HCT116 (cell line): Measurements from ENCODE around the gene DENND1C. TPM values are rescaled to one million over a fixed set of nuclear protein-coding genes. Genes with fewer than 3 reads are reported as not detected.

Source experiments
- ATAC-seq: fragments of 200-7000 bp; cut with Tn5 transposase; 2 replicates; pipeline ENCODE4 v1.9.1; 2020; ENCODE audit warnings: mild to moderate bottlenecking, moderate library complexity
- BruUV-seq: library from RNA; stranded (reverse); fragments of 400-500 nt; replicated peaks from 2 replicates; lab custom pipeline; 2021; lab: Mats Ljungman, UMichigan
- CTCF ChIA-PET: fragments of 300-600 bp; sonication (Branson Sonifier 250); formaldehyde crosslinking; loops from one replicate; lab custom pipeline; 2021; ENCODE audit warnings: antibody characterized with exemption; lab: Charles Lee
- POLR2A ChIA-PET: fragments of 300-600, 350-600 bp; sonication (Branson Sonifier 250); formaldehyde crosslinking; loops from one replicate; lab custom pipeline; 2021; ENCODE audit warnings: antibody characterized with exemption; lab: Charles Lee
- RAD21 ChIA-PET, 2 experiments: fragments of 300-600 bp; sonication (Branson Sonifier 250); formaldehyde crosslinking; loops; one replicate each; lab custom pipeline; 2023; ENCODE audit warnings: low total read pairs in 2 of 2; ENCODE audit not compliant: uncharacterized antibody in 2 of 2, unreplicated experiment in 2 of 2, low non-redundant PET in 1 of 2; lab: Charles Lee
- DNase-seq: peaks from one replicate; pipeline ENCODE4 v3.0.0-alpha.2; 2010; ENCODE audit warnings: low read depth, low spot score
- H2AFZ ChIP-seq: fragments of 200-600 bp; shearing (Covaris generic), sonication (generic); 2 replicates; pipeline ENCODE4 v1.6.1; 2017; ENCODE audit warnings: low read depth, mixed run types, mixed read lengths, antibody characterized with exemption, low read length; ENCODE audit not compliant: poor library complexity, severe bottlenecking
- H3K27ac ChIP-seq: 2 replicates; pipeline ENCODE4 v1.5.1; 2012; ENCODE audit warnings: low read depth, low read length
- H3K27me3 ChIP-seq: fragments of 200-600 bp; sonication (generic); 2 replicates; pipeline ENCODE4 v1.6.1; 2016; ENCODE audit warnings: mixed run types, low read length, mixed read lengths; ENCODE audit not compliant: insufficient read depth
- H3K36me3 ChIP-seq, 2 experiments: fragments of 200-500 bp in 1 of 2; fragments of 200-600 bp in 1 of 2; sonication (Bioruptor generic) in 1 of 2; sonication (generic) in 1 of 2; 2 replicates each; pipeline versions ENCODE4 v1.5.1 to v1.6.1; 2014 to 2016; ENCODE audit warnings: low read length in 2 of 2, inconsistent platforms in 1 of 2, mixed read lengths in 1 of 2, mixed run types in 1 of 2; ENCODE audit not compliant: insufficient read depth in 2 of 2, control insufficient read depth in 1 of 2
- H3K4me1 ChIP-seq, 2 experiments: fragments of 200-600 bp in 1 of 2; sonication (generic) in 1 of 2; 2 replicates each; pipeline versions ENCODE4 v1.5.1 to v1.6.1; 2012 to 2017; ENCODE audit warnings: low read length in 2 of 2, inconsistent platforms in 1 of 2, mild to moderate bottlenecking in 1 of 2, mixed read lengths in 1 of 2, mixed run types in 1 of 2, moderate library complexity in 1 of 2; ENCODE audit not compliant: insufficient read depth in 2 of 2, control insufficient read depth in 1 of 2
- H3K4me2 ChIP-seq: fragments of 200-600 bp; sonication (generic); 2 replicates; pipeline ENCODE4 v1.6.1; 2017; ENCODE audit warnings: mixed run types, low read length, mixed read lengths
- H3K4me3 ChIP-seq, 2 experiments: fragments of 200-600 bp in 1 of 2; sonication (generic) in 1 of 2; replicated peaks in 1 of 2; 2 replicates each; pipeline ENCODE4 v1.5.1; 2011 to 2016; ENCODE audit warnings: low read length in 2 of 2, control low read depth in 1 of 2, low read depth in 1 of 2, mild to moderate bottlenecking in 1 of 2, mixed read lengths in 1 of 2, mixed run types in 1 of 2
- H3K79me2 ChIP-seq: fragments of 200-600 bp; sonication (generic); 2 replicates; pipeline ENCODE4 v1.6.1; 2017; ENCODE audit warnings: mild to moderate bottlenecking, mixed run types, low read length, moderate library complexity, mixed read lengths; ENCODE audit not compliant: insufficient read depth
- H3K9ac ChIP-seq: fragments of 200-600 bp; sonication (generic); 2 replicates; pipeline ENCODE4 v1.6.1; 2016; ENCODE audit warnings: low read length, mixed read lengths
- H3K9me2 ChIP-seq: fragments of 200-600 bp; sonication (generic), shearing (Covaris generic); 2 replicates; pipeline ENCODE4 v1.6.1; 2017; ENCODE audit warnings: mixed run types, mild to moderate bottlenecking, moderate library complexity; ENCODE audit not compliant: insufficient read depth
- H3K9me3 ChIP-seq, 2 experiments: fragments of 200-500 bp in 1 of 2; fragments of 200-600 bp in 1 of 2; sonication (Bioruptor generic) in 1 of 2; sonication (generic) in 1 of 2; 2 replicates each; pipeline ENCODE4 v1.6.1; 2014 to 2017; ENCODE audit warnings: low read length in 2 of 2, mixed read lengths in 2 of 2, inconsistent platforms in 1 of 2, low read depth in 1 of 2, mild to moderate bottlenecking in 1 of 2, mixed run types in 1 of 2, moderate library complexity in 1 of 2; ENCODE audit not compliant: control insufficient read depth in 1 of 2, insufficient read depth in 1 of 2
- H4K20me1 ChIP-seq: fragments of 200-600 bp; sonication (generic), shearing (Covaris generic); 2 replicates; pipeline ENCODE4 v1.6.1; 2017; ENCODE audit warnings: mixed run types, mild to moderate bottlenecking, moderate library complexity; ENCODE audit not compliant: insufficient read depth
- CBX3 ChIP-seq: IDR thresholded peaks from 2 replicates; pipeline ENCODE4 v1.6.1; 2012; ENCODE audit warnings: low read depth
- CTCF ChIP-seq, 3 experiments: fragments of 200-600 bp in 1 of 3; sonication (generic) in 1 of 3; IDR thresholded peaks in 2 of 3; conservative IDR thresholded peaks in 1 of 3; 2 replicates each; pipeline ENCODE4 v1.5.1; 2012 to 2017; ENCODE audit warnings: low read depth in 2 of 3, low read length in 2 of 3, antibody characterized with exemption in 1 of 3, borderline replicate concordance in 1 of 3, control low read depth in 1 of 3, mild to moderate bottlenecking in 1 of 3, mixed read lengths in 1 of 3, mixed run types in 1 of 3, moderate library complexity in 1 of 3; ENCODE audit not compliant: insufficient read depth in 1 of 3
- EGR1 ChIP-seq: IDR thresholded peaks from 2 replicates; pipeline ENCODE4 v1.6.1; 2012; ENCODE audit warnings: low read depth
- EZH2 ChIP-seq: fragments of 200-600 bp; sonication (generic); IDR thresholded peaks from 2 replicates; pipeline ENCODE4 v1.6.1; 2017; ENCODE audit warnings: antibody characterized with exemption, mixed run types
- FOSL1 ChIP-seq: IDR thresholded peaks from 2 replicates; pipeline ENCODE4 v1.6.1; 2012; ENCODE audit warnings: low read depth
- POLR2AphosphoS5 ChIP-seq: IDR thresholded peaks from 2 replicates; pipeline ENCODE4 v1.6.1; 2011; ENCODE audit warnings: mild to moderate bottlenecking, low read depth, low read length, moderate library complexity
- RAD21 ChIP-seq: IDR thresholded peaks from 2 replicates; pipeline ENCODE4 v1.6.1; 2012; ENCODE audit warnings: low read depth, mild to moderate bottlenecking
- SIN3A ChIP-seq: IDR thresholded peaks from 2 replicates; pipeline ENCODE4 v1.6.1; 2012; ENCODE audit warnings: low read depth
- SP1 ChIP-seq: IDR thresholded peaks from 2 replicates; pipeline ENCODE4 v1.6.1; 2012; ENCODE audit warnings: low read depth
- YY1 ChIP-seq: IDR thresholded peaks from 2 replicates; pipeline ENCODE4 v1.6.1; 2011; ENCODE audit warnings: low read length, low read depth, moderate library complexity, mild to moderate bottlenecking; ENCODE audit not compliant: insufficient replicate concordance; ENCODE audit errors: extremely low read depth
- intact Hi-C: fragments of 100-400 bp; cut with micrococcal nuclease; formaldehyde crosslinking; loops from 2 replicates; pipeline ENCODE4 v1.10.0; 2022
- total RNA-seq: library from RNA; stranded (reverse); gene quantifications from one replicate; pipeline ENCODE4 v1.2.1, GENCODE V29; 2021; ENCODE audit not compliant: unreplicated experiment
- TF ChIP-seq, protein P1 (sequence below): IDR thresholded peaks from 2 replicates; pipeline ENCODE4 v1.6.1; 2012; ENCODE audit warnings: low read depth
- TF ChIP-seq, protein P2 (sequence below): IDR thresholded peaks from 2 replicates; pipeline ENCODE4 v1.6.1; 2012

Gene DENND1C
- total RNA-seq, 1 experiment from 2014 or later, result 0.54 TPM

DNA sequence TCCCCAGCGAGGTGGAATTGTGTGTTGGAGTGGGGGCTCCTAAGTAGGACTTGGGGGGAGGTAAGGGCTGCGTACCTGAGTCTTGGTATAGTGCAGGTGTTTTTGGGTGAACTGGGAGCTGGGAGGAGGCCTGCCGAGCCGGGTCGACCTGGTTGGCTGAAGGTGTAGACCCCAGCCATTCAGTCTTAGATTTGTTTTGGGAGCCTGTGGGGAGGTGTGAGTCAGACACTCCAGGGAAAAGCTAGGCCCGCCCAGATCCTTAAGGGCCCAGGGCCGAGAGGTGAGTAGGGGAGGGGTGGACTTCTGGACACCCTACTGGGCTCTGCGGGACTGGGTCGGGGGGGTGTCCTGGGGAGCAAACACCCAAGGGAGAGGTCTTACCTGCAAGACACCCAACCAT lies 16.6 kb downstream of the DENND1C start:
- RAD21 ChIA-PET, result no interaction called here
- POLR2A ChIA-PET, result no interaction called here
- peak overlapping the region; percentile 74 for H3K27ac ChIP-seq

DNA sequence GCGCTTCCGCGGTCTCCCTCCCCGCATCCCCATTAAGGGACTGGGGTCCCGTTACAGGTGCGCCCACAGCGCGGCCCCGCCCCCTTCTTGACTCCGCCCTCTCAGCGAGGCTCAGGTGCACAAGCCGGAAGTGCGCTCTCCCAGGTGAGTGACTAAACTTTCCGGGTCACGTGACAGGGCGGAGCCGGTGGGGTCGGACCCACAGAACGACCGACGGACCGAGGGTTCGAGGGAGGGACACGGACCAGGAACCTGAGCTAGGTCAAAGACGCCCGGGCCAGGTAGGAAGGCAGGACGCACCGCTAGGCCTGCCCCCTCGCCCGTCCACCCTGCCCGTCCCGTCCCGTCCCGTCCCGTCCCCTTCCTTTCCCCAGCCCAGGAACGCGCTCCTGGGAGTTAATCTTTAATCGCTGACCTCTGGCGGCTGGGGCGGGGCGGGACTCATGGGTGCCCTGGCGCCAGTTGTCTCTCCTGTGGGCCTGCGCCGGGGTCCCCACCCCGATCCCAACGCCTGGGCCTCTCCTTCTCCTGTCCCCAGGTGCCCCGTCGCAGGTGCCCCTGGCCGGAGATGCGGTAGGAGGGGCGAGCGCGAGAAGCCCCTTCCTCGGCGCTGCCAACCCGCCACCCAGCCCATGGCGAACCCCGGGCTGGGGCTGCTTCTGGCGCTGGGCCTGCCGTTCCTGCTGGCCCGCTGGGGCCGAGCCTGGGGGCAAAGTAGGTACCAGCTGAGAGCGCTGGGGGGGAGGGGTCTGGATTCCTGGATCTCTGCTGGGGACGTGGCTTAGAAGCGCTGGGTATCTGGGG lies 17.3 kb downstream of the DENND1C start, which contains the start of gene CRB3:
CRB3 (plus strand) TSS at position 202 of the 804 bp plus-strand sequence; CDS start at position 633, 431 bp downstream.
- H3K9me3 ChIP-seq, result no peaks in the 10 kb centered on the region
- peak within 1 kb of the TSS; percentile 54 for H2AFZ ChIP-seq
- TF ChIP-seq CTCF (IDR thresholded peaks at IDR 0.05 in 2 of 3, conservative IDR thresholded peaks at IDR 0.05 in 1 of 3; ENCODE audit: borderline replicate concordance in 1 of 3, insufficient read depth in 1 of 3, low read depth in 2 of 3, low read length in 2 of 3) (no peak), CBX3 (no peak), SIN3A (peak; percentile 74), FOSL1 (no peak), RAD21 (no peak), YY1 (no peak), POLR2AphosphoS5 (peak; percentile 89), SP1 (peak; percentile 69; the same call in 1 of the 2 replicates)
- TF ChIP-seq, protein P1, sequence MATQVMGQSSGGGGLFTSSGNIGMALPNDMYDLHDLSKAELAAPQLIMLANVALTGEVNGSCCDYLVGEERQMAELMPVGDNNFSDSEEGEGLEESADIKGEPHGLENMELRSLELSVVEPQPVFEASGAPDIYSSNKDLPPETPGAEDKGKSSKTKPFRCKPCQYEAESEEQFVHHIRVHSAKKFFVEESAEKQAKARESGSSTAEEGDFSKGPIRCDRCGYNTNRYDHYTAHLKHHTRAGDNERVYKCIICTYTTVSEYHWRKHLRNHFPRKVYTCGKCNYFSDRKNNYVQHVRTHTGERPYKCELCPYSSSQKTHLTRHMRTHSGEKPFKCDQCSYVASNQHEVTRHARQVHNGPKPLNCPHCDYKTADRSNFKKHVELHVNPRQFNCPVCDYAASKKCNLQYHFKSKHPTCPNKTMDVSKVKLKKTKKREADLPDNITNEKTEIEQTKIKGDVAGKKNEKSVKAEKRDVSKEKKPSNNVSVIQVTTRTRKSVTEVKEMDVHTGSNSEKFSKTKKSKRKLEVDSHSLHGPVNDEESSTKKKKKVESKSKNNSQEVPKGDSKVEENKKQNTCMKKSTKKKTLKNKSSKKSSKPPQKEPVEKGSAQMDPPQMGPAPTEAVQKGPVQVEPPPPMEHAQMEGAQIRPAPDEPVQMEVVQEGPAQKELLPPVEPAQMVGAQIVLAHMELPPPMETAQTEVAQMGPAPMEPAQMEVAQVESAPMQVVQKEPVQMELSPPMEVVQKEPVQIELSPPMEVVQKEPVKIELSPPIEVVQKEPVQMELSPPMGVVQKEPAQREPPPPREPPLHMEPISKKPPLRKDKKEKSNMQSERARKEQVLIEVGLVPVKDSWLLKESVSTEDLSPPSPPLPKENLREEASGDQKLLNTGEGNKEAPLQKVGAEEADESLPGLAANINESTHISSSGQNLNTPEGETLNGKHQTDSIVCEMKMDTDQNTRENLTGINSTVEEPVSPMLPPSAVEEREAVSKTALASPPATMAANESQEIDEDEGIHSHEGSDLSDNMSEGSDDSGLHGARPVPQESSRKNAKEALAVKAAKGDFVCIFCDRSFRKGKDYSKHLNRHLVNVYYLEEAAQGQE, result no peak

More for the DNA sequence above, 16.6 kb downstream of the DENND1C start:
- Histone ChIP-seq H3K9me3 (no peaks in the 10 kb centered on the region), H3K36me3 (peaks cover 0 to 10% of the 10 kb centered on the region in 2 experiments; a peak in 2 of 4 replicates), H3K27me3 (no peaks in the 10 kb centered on the region), H4K20me1 (no peaks in the 10 kb centered on the region), H2AFZ (no peak overlapping the region), H3K9me2 (no peaks in the 10 kb centered on the region), H3K79me2 (peaks cover 14% of the 10 kb centered on the region), H3K4me2 (peak overlapping the region; percentile 93), H3K4me3 (peak overlapping the region; percentile 84 to 95), H3K9ac (peak overlapping the region; percentile 86), H3K4me1 (peaks cover 11 to 21% of the 10 kb centered on the region in 2 experiments; a peak in 3 of 4 replicates)
- BruUV-seq, result TSS peak; percentile 40
- CTCF ChIA-PET, result no interaction called here
- TF ChIP-seq EGR1, result no peak
- TF ChIP-seq EZH2, result no peak
- TF ChIP-seq POLR2AphosphoS5, result peak; percentile 10; the same call in 1 of the 2 replicates
- no peak for TF ChIP-seq YY1
- no peak for TF ChIP-seq CBX3
- TF ChIP-seq SP1, result no peak
- TF ChIP-seq, protein P2, sequence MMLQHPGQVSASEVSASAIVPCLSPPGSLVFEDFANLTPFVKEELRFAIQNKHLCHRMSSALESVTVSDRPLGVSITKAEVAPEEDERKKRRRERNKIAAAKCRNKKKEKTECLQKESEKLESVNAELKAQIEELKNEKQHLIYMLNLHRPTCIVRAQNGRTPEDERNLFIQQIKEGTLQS, result no peak
- ATAC-seq (no peak), DNase-seq (no peak)
- intact Hi-C loops, result no loop called here

More for the DNA sequence above, 17.3 kb downstream of the DENND1C start, which contains the start of gene CRB3:
- H3K27ac ChIP-seq, result peak within 1 kb of the TSS; percentile 74
- no TSS peak for BruUV-seq
- no peaks in the 10 kb centered on the region for H3K27me3 ChIP-seq
- peaks cover 0 to 10% of the 10 kb centered on the region in 2 experiments; a peak in 2 of 4 replicates for H3K36me3 ChIP-seq
- peak; percentile 58 for ATAC-seq
- H3K4me1 ChIP-seq, result peaks cover 11 to 26% of the 10 kb centered on the region in 2 experiments; a peak in 3 of 4 replicates
- intact Hi-C loops, result no loop called here
- CTCF ChIA-PET, result no interaction called here
- DNase-seq, result peak; percentile 80
- no peaks in the 10 kb centered on the region for H4K20me1 ChIP-seq
- POLR2A ChIA-PET, result no interaction called here
- H3K9me2 ChIP-seq, result no peaks in the 10 kb centered on the region
- peaks cover 14% of the 10 kb centered on the region for H3K79me2 ChIP-seq
- peak within 1 kb of the TSS; percentile 93 for H3K4me2 ChIP-seq
- RAD21 ChIA-PET, result interaction anchor here in 1 of 2 experiments (0.6 kb wide), 1 partner anchor 778 kb away, joined by 5 read pairs; no protein-coding TSS in a partner anchor
- H3K9ac ChIP-seq, result peak within 1 kb of the TSS; percentile 86
- H3K4me3 ChIP-seq, result peak within 1 kb of the TSS; percentile 84 to 95
